ENCODE measurements around the gene ASB4.
"Not testable (repeated sequence)": the region's sequence is repeated elsewhere in the genome, so short reads cannot be mapped to it uniquely, and the experiment has no call there.

ASB4 gene

GRCh38 chr7:95550546-95550945 lies 64.8 kb downstream of the ASB4 start:
- DNase-seq (ENCODE audit: low read depth in 2 of 3, low spot score in 2 of 3): no peak

DNA sequence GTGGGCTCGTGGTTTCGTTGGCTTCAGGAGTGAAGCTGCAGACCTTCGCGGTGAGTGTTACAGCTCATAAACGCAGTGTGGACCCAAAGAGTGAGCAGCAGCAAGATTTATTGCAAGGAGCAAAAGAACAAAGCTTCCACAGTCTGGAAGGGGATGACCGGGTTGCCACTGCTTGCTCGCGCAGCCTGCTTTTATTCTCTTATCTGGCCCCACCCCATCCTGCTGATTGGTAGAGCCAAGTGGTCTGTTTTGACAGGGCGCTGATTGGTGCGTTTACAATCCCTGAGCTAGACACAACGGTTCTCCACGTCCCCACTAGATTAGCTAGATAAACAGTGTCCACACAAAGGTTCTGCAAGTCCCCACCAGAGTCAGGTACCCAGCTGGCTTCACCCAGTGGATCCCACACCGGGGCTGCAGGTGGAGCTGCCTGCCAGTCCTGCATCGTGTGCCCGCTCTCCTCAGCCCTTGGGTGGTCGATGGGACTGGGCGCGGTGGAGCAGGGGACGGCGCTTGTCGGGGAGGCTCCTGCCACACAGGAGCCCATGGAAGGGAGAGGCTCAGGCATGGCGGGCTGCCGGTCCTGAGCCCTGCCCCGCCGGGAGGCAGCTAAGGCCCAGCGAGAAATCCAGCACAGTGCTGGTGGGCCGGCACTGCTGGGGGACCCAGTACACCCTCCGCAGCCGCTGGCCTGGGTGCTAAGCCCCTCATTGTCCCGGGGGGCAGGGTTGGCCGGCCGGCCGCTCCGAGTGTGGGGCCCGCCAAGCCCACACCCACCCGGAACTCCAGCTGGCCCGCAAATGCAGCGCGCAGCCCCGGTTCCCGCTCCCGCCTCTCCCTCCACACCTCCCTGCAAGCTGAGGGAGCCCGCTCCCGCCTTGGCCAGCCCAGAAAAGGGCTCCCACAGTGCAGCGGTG lies 66.5 kb downstream of the ASB4 start:
- DNase-seq (ENCODE audit: low read depth in 2 of 3, low spot score in 2 of 3): not testable (repeated sequence)

GRCh38 chr7:95553939-95554338 lies 68.2 kb downstream of the ASB4 start:
- no peak for DNase-seq (ENCODE audit: low read depth in 2 of 3, low spot score in 2 of 3)

- DNase-seq (ENCODE audit: low read depth in 2 of 3, low spot score in 2 of 3): no peak
These were observed 71.0 kb downstream of the ASB4 start for GRCh38 chr7:95556777-95557176.

- DNase-seq (ENCODE audit: low read depth in 2 of 3, low spot score in 2 of 3): no peak
These were observed 73.1 kb downstream of the ASB4 start for GRCh38 chr7:95558864-95559263.

- DNase-seq (ENCODE audit: low read depth in 2 of 3, low spot score in 2 of 3): no peak
These were observed 74.9 kb downstream of the ASB4 start for GRCh38 chr7:95560674-95561073.

GRCh38 chr7:95569720-95570119 lies 84.0 kb downstream of the ASB4 start:
- DNase-seq (ENCODE audit: low read depth in 2 of 3, low spot score in 2 of 3): no peak

DNA sequence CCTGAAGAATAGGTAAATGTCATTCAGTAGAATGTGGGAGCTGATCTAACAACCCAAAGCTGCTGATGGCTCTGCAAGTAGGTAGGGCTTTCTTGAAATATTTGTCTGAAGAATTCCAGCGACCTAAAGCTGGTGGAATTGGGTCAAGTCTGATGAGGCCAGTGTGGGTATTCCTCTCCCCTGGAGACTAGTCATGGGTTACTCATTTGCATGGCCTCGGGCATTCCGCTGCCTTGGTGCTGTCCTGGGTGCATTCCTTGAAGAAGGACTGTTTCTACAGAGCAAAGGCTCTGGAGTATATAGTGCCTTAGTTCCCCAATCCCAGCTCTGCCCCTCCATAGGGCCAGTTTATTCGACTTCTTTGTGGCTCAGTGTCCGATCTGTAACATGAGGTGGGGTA lies 91.4 kb downstream of the ASB4 start:
- DNase-seq (ENCODE audit: low read depth in 2 of 3, low spot score in 2 of 3): no peak

DNA sequence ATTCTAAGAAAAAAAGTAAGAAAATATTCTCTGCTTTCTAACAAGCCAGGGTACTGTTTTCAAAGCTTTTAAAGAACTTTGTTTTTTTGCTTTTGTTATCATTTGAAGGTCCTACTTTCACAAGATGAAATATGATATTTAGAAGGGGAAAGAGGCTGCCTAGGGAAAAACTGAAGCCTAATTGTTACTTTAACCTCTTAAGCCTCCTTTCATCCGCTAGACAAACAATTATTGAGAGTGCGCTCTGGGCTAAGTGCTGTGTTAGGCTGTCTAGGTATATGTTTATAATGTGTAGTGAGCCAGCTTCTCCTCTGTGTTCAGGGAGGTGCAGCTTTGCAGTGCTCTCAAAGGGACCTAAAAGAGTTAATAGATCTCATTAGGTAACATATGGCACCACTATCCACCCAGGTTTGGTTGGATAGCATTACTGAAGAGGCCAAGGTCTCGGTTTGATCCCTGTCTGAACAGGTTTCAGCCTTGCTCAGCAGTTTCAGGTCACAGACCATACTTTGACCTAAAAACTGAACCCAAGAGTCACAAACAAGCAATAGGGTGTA lies 92.6 kb downstream of the ASB4 start:
- no peak for DNase-seq (ENCODE audit: low read depth in 2 of 3, low spot score in 2 of 3)

DNA sequence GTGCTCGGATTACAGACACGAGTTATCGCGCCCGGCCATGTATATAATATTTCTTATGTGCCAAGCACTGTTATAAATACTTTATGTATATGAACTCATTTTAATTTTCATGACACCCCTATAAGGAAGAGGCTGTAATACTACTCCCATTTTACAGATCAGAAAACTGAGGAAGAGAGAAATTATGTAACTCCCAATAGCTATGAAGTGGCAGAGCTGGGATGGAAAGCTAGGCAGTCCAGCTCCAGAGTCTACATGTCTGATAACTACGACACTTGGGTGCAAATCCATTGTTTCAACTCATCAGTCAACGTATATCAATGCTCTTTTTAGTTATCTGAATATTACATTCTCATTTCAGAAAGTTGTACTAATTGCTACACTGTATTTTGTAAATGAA lies 93.6 kb downstream of the ASB4 start:
- DNase-seq (ENCODE audit: low read depth in 2 of 3, low spot score in 2 of 3): no peak

DNA sequence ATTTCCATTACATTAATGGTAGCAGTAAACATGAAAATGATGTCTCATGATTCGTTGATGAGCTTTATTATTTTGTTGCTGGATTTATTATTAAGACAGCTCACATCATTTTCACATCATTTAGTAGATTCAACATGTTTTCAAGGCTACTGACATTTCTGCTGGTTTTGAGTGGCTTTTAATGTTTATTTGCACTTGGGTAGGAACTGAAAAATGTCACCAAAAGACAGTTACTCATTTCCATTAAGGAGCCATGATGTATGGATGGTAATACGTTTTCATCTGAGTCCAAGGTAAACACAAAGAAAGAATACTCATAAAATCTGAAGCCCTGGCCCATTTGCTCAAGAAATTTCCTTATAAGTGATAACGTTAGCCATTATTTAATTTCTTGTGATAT lies 95.7 kb downstream of the ASB4 start:
- DNase-seq (ENCODE audit: low read depth in 2 of 3, low spot score in 2 of 3): no peak

- no peak for DNase-seq (ENCODE audit: low read depth in 2 of 3, low spot score in 2 of 3)
These were observed 97.0 kb downstream of the ASB4 start for GRCh38 chr7:95582578-95583293.

DNA sequence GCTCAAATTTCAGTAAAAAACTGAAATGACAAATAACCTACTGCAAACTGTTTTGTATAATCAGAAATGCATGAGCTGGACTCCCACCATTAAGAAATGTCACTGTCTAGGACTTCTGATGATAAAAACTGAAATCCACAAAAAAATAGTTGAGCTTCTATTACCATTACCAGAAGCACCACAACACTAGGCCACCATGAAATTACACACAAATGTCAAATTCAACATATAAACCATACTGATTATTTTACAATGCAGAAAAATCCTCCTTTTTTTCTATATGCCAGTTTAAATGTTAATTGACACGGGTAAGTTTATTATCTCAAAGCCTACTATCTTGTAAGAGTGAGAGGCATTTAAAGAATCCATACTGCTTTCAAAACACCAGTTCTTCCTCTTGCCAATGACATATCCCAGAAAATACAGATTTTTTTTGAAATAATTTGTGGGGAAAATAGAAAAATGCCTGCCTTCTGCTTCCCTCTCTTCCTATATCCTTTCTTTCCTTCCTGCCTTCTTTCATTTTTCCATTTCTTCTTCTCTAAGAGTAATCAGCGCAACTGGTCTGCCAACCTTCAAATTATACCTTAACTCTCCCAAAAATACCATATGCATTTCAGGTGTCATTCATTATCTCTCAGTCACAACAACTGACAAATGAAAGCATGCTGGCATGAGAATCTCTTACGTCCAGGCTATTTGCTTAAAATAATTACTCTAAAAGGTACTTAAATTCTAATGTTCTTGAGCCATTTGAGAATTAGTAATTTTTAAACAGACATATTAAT lies 98.3 kb downstream of the ASB4 start:
- no peak for DNase-seq (ENCODE audit: low read depth in 2 of 3, low spot score in 2 of 3)

DNA sequence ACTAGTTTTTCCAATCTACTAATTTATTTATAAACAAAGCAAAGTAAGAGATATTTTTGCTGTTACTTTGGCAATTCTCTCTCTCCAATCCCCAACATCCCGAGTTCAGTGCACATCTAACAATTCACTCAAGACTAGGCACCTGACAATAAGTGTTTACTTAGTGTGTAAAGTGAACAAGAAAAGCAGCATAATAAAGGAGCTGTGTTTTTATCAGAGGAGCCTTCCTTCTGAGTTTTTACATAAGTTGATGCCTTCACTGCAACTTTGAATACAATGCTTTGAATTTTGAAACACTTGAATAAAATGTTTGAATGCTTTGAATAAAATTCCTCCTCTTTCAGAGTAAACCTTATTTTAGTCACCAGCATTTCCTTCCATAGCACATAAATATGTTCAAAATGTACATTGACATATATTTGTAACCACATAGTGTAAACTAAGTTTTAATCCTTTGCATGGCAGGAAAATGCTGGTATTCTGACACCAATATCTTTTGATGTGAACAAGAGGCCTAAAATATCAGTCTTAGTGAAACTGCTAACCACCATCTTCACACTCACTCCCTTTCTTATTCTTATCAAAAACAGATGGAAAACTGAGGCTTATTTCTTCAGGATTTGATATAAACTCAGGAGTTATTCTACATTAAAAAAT lies 99.2 kb downstream of the ASB4 start:
- no peak for DNase-seq (ENCODE audit: low read depth in 2 of 3, low spot score in 2 of 3)

- DNase-seq (ENCODE audit: low read depth in 2 of 3, low spot score in 2 of 3): no peak
These were observed 99.7 kb downstream of the ASB4 start for GRCh38 chr7:95585426-95585789.

DNA sequence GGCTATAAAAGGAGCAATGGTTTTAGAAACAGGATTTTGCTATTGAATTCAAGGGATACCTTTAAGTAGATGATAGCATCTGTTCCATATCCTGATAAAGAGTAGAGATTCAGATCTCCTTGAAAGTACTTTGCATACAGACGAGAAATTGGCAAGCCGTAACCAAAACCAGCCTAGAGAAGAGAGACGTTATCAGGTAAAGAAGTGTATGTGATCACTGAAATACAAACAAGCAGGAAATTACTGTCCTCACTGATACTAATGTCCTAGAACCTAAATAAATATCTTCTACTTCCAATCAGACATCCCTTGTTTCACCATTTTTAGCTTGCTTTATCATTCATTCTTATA lies 101.2 kb downstream of the ASB4 start:
- no peak for DNase-seq (ENCODE audit: low read depth in 2 of 3, low spot score in 2 of 3)

- no peak for DNase-seq (ENCODE audit: low read depth in 2 of 3, low spot score in 2 of 3)
These were observed 103.3 kb downstream of the ASB4 start for GRCh38 chr7:95589031-95589430.

GRCh38 chr7:95589766-95590165 lies 104.0 kb downstream of the ASB4 start:
- DNase-seq (ENCODE audit: low read depth in 2 of 3, low spot score in 2 of 3): no peak

Measured in activated CD8-positive, alpha-beta memory T cell treated with anti-CD3 and anti-CD28 coated beads for 48 hours (primary cell).